Urinary bladder (tissue), 4 donors: Measurements from ENCODE around the gene KAT8. TPM values are rescaled to one million over a fixed set of nuclear protein-coding genes. Genes with fewer than 3 reads are reported as not detected.

ENCODE experiments used
- DNase-seq: peaks from one replicate; pipeline ENCODE4 v3.0.0-alpha.2; 2015; ENCODE audit errors: extremely low spot score
- H3K27ac ChIP-seq: one replicate; pipeline ENCODE4 v1.5.1; 2013; ENCODE audit warnings: low read depth, mild to moderate bottlenecking, moderate library complexity
- H3K36me3 ChIP-seq: one replicate; pipeline ENCODE4 v1.6.1; 2013; ENCODE audit warnings: mild to moderate bottlenecking, moderate library complexity; ENCODE audit not compliant: insufficient read depth
- H3K4me1 ChIP-seq: one replicate; pipeline ENCODE4 v1.6.1; 2013; ENCODE audit warnings: mild to moderate bottlenecking, moderate library complexity; ENCODE audit not compliant: insufficient read depth
- H3K4me3 ChIP-seq: one replicate; pipeline ENCODE4 v1.5.1; 2013; ENCODE audit warnings: low read depth, low read length
- WGBS: extraction: QIAGEN DNeasy Blood & Tissue Kit; methylation state at CpG from one replicate; pipeline ENCODE4 v1.1.7; 2013; 5-methylcytosine and 5-hydroxymethylcytosine counted together
- polyA plus RNA-seq: library from polyadenylated mRNA; stranded (reverse); fragments of 200-250 nt; gene quantifications from one replicate; pipeline ENCODE4 v1.2.3, GENCODE V29; 2013
- total RNA-seq: library from RNA; depleted of rRNA; stranded (reverse); fragments of >200 nt; gene quantifications from one replicate; pipeline ENCODE4 v1.2.3, GENCODE V29; 2014
- donor health status: healthy with polysubstance abuse.
- donor health status: healthy.

KAT8 gene
- total and polyA plus RNA-seq, 2 donors: 41.2 to 64.5 TPM

DNA sequence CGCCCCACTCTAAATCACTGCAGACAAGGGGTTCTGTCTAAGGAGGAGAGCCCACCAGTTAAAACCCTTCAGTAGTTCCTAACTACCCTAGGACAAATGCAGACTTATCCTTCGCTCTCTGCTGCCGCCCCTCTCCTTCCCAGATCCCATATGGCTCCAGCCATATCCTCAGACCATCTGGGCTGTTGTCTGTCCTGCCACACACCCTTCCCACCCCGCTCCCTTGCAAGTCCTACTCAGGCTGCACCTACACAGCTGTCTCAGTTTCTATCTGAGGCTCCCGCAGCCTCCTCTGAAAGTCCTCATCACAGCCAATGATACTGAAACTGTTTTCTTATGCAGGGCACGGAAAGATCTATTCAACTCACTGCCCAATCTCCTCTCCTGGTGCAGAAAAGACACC, 10.0 kb upstream of the KAT8 start:
- WGBS: 93% methylated on average over 6 of the region's 6 CpGs
- no peak overlapping the region for H3K4me3 ChIP-seq

DNA sequence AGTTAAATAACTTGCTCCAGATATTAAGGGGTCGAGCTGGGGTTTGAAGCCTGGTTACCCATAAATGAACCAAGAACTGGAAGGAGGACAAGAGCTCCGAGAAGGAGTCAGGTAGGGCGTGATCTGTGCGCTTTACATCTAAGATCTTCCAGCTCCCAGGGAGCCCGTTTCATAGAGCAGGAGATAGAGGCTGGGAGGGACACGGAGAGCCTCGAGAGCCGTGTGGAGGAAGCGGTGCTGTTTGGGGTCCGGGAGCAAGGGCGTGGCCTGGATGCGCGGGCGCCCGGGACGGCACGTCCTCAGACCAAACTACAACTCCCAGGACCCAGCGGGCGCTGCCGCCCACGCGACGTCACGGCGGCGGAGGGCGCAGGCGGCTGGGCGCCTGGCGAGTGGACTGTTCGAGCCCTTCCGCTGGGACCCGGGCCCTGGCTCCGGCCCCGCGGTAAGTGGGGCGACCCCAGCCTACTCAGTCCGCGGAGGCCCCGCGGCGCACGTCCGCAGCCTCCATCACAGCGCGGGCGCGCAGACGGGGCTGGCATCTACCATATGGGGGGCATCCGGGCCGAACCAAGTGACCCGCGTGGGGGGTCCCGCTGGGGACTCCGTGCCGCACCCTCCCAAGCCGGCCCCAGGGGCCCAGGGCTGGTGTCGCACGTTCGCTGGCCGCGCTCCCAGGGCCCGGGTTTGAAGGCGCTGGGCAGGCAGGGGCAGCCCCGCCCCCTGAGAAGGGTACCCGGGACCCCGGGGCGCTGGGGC, 9.2 kb upstream of the KAT8 start, which contains the start of gene BCKDK:
Gene BCKDK (plus strand): TSS at position 352 of the 759 bp plus-strand sequence. CDS start 838 bp downstream, outside the sequence.
- Histone ChIP-seq H3K4me1 (peaks cover 1% of the 10 kb centered on the region), H3K4me3 (peak within 1 kb of the TSS; percentile 92), H3K36me3 (no peaks in the 10 kb centered on the region), H3K27ac (peak within 1 kb of the TSS; percentile 92)
- WGBS: 3% methylated on average over 68 of the region's 68 CpGs
- no peak for DNase-seq

More for the DNA sequence above, 10.0 kb upstream of the KAT8 start:
- Histone ChIP-seq H3K27ac (no peak overlapping the region), H3K4me1 (peaks cover 1% of the 10 kb centered on the region), H3K36me3 (no peaks in the 10 kb centered on the region)
- no peak for DNase-seq

DNA sequence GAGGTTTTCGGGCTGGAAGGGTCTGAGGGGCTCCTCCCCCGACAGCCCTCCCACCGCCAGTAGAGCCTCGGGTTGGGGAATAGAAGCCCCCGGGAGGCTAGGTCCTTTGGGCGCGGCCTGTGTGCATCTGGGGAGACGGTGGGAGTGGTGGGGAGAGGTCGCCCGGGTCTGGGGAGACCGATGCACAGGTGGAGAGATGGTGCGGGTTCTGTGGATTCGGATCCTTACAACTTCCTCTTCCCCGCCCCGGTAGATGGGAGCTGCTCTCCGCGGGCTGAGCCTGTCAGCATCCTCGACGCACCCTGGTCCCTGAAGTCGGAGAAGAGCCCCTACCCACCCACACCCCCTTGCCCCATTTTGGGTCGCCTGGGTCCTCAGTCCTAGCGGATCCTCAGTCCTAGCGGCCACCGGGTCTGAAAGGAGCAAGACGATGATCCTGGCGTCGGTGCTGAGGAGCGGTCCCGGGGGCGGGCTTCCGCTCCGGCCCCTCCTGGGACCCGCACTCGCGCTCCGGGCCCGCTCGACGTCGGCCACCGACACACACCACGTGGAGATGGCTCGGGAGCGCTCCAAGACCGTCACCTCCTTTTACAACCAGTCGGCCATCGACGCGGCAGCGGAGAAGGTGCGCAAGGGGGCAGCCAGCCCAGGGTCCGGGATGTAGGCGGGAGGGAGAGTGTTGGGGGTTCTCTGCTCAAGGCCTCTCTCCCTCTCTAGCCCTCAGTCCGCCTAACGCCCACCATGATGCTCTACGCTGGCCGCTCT, 8.5 kb upstream of the KAT8 start:
- H3K27ac ChIP-seq: peak overlapping the region; percentile 92
- 30% methylated on average over 57 of the region's 57 CpGs for WGBS
- H3K4me3 ChIP-seq: peak overlapping the region; percentile 92
- no peaks in the 10 kb centered on the region for H3K36me3 ChIP-seq
- H3K4me1 ChIP-seq: peaks cover 1% of the 10 kb centered on the region
- no peak for DNase-seq

DNA sequence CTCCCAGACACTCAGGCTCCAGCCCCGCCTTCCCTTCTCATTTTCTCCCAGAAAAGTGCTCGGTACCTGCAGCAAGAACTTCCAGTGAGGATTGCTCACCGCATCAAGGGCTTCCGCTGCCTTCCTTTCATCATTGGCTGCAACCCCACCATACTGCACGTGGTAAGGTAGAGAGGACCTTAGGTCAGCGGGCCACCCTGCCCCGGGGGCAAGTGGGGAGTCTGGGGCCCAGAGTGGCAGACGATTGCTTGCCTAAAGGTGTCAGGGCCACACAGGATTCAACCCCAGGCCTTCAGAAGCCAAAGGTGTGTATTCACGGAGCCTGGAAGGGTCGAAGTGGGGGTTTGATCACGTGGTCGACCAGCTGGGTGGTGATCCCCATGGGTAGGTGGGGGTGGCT, 7.8 kb upstream of the KAT8 start:
- H3K27ac ChIP-seq: no peak overlapping the region
- H3K4me1 ChIP-seq: peaks cover 1% of the 10 kb centered on the region
- no peaks in the 10 kb centered on the region for H3K36me3 ChIP-seq
- DNase-seq: no peak
- H3K4me3 ChIP-seq: no peak overlapping the region
- WGBS: 91% methylated on average over 12 of the region's 12 CpGs

DNA sequence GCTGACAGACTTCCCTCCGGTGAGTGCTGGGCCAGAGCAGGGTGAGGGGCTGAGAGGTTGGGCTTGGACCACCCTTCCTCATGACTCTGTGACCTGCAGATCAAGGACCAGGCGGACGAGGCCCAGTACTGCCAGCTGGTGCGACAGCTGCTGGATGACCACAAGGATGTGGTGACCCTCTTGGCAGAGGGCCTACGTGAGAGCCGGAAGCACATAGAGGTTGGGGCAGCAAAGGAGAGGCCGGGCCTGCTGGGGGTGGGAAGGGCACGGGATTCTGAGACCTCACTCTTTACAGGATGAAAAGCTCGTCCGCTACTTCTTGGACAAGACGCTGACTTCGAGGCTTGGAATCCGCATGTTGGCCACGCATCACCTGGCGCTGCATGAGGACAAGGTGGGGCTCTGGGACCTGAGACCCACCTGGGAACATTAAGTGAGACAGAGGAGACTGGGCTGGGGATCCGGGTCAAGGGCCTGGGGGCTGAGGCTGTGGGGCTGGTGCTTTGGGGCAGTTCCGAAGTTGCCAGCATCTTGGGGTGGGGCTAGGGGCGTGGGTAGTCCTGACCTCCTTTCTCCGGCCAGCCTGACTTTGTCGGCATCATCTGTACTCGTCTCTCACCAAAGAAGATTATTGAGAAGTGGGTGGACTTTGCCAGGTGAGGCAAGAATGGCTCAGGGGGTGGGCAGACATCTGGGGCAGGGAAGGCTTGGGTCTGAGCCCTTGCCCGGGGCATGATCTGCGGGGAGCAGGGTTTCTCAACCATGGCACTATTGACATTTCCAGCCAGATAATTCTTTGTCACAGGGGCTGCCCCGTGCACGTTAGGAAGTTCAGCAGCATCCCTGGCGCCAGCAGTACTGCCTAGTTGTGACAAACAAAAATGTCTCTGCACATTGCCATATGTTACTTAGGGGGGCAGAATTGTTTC, 7.1 kb upstream of the KAT8 start:
- DNase-seq: no peak
- H3K4me1 ChIP-seq: peaks cover 1% of the 10 kb centered on the region
- H3K4me3 ChIP-seq: no peak overlapping the region
- 89% methylated on average over 26 of the region's 26 CpGs for WGBS
- H3K27ac ChIP-seq: no peak overlapping the region
- H3K36me3 ChIP-seq: no peaks in the 10 kb centered on the region

DNA sequence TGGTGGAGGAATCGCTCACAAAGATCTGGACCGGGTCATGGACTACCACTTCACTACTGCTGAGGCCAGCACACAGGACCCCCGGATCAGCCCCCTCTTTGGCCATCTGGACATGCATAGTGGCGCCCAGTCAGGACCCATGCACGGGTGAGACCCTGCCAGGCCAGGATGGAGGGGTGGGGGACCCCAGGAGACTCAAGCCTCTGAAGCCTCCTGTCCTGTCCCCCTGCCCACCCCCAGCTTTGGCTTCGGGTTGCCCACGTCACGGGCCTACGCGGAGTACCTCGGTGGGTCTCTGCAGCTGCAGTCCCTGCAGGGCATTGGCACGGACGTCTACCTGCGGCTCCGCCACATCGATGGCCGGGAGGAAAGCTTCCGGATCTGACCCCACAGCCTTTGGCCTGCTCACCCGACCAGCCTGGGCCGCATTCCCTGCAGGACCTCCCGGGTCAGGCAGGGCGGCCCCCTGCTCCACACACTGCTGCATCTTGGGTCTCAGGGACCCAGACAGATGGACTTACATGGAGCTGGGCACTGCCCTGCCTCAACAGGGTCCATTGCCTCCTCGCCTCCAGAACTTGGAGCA, 5.5 kb upstream of the KAT8 start:
- no peak overlapping the region for H3K27ac ChIP-seq
- H3K36me3 ChIP-seq: no peaks in the 10 kb centered on the region
- no peak for DNase-seq
- no peak overlapping the region for H3K4me3 ChIP-seq
- peaks cover 2% of the 10 kb centered on the region for H3K4me1 ChIP-seq
- WGBS: 94% methylated on average over 23 of the region's 23 CpGs

DNA sequence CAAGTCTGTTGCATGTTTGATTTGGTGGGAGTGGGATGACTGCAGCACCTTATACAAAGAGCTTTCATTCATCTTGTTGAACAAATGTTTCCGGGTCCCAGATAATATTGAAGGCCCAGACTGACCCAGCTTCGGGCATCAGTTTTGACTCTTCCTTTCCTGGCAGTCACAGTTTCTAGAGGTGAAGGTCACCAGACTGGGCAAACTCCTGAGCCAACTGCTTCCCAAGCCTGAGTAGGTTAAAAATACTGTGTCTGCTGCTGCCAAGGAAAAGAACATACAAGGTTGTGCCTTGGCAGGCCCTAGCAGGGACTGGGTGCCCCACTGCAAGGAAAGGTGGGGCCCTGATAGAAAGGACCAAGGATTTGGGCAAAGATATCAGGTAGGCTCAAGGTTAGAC, 4.8 kb upstream of the KAT8 start:
- no peak for DNase-seq
- Histone ChIP-seq H3K4me3 (no peak overlapping the region), H3K4me1 (peaks cover 2% of the 10 kb centered on the region), H3K27ac (no peak overlapping the region), H3K36me3 (no peaks in the 10 kb centered on the region)
- 83% methylated on average over 2 of the region's 2 CpGs for WGBS

DNA sequence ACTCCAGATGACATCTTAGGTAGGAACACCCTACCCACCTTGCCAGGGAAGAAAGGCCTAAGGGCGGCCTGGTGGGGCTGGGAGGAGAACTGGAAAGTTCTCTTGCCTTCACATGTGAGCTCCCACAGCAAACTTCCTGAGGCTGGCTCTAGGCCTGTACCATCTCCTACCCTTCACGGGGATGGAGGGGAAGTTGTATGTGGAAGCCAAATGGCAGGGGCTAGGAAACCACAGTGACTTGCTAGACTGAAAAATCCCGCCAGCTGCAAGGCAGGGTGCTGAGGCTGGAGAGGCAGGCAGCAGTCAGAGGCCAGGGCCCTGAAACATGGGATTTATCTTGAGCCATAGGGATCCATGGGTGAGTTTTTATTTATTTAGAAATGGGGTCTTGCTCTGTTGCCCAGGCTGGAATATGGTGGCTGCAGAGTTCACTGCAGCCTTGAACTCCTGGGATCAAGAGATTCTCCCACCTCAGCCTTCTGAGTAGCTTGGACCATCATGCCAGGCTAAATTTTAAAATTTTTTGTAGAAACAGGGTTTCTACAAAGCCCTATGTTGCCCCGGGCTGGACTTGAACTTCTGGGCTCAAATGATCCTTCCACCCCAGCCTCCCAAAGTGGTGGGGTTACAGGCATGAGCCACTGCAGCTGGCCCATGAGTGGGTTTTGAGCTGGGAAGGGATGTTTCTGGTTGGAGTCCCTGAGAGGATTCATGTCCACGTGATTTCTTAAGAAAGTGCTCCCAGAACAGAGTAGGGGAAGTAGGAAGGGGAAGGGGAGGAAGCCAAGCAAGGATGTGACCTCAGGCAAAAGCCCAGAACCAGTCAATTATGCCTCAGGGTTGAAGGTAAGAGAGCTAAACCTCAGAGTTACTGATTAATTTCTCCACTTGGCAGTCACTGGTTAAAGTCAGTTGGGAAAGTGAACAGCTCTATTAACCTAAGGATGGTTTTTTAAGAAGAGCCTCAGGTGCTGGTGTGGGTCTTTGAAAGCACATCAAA, 4.0 kb upstream of the KAT8 start:
- no peak for DNase-seq
- WGBS: 76% methylated on average over 5 of the region's 5 CpGs
- Histone ChIP-seq H3K4me3 (no peak overlapping the region), H3K36me3 (no peaks in the 10 kb centered on the region), H3K27ac (no peak overlapping the region), H3K4me1 (peaks cover 2% of the 10 kb centered on the region)

DNA sequence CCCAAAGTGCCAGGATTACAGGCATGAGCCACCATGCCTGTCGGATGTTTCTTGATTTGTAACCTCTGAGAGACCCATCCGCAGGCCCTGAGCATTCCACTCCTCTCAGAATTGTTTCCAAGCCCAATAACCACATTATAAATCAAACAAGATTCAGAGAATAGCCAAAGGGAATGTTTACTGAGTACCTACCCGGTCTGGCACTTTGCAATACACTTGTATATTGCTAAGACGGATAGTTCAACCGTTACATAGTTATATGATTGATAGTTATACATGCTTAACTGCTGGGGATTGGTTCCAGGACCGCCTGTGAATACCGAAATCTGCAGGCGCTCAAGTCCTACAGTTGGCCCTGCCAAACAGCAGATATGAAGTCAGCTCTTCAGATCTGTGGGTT, 3.0 kb upstream of the KAT8 start:
- DNase-seq: no peak
- Histone ChIP-seq H3K36me3 (no peaks in the 10 kb centered on the region), H3K4me1 (peaks cover 2% of the 10 kb centered on the region), H3K4me3 (no peak overlapping the region), H3K27ac (no peak overlapping the region)
- WGBS: 67% methylated on average over 8 of the region's 8 CpGs

DNA sequence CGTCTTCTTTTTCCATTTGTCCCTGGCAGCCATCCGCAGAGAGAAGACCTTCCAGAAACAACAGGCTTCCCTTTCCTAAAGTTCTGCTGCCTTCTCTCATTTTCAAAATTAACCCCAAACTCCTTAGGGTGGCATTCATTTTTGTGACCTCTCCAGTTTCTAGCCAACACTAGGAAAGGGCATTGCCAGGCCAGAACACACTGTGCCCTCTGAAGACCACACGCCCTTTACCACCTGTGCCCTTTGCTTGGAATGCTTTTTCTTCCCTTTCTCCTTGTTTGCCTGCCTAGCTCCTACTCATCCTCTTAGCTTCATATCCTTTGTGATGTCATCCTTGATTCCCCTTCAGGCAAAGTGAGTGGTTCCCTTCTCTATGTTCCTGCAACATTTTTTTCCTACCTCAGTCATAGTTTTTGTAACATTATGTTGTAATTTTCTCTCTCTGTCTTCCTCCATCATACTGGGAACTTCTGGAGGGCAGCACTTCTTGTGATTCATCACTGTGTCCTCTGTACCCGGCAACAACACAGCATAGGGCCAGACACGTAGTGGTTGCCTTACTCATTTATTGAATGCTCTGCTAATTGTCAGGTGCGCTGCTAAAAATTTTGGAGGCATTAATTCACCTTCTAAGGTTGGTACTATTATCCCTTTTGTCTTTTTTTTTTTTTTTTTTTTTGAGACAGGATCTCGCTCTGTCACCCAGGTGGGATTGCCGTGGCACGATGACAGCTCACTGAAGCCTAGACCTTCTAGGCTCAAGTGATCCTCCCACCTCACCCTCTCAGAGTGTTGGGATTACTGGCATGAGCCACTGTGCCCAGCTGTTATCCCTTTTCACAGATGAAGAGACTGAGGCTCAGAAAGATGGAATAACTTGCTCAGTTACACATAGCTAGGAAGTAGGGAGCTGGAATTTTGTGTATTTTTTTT, 1.0 kb downstream of the KAT8 start:
- Histone ChIP-seq H3K4me3 (peak overlapping the region; percentile 74), H3K36me3 (peaks cover 5% of the 10 kb centered on the region), H3K4me1 (peaks cover 2% of the 10 kb centered on the region), H3K27ac (peak overlapping the region; percentile 79)
- 60% methylated on average over 9 of the region's 9 CpGs for WGBS
- no peak for DNase-seq

DNA sequence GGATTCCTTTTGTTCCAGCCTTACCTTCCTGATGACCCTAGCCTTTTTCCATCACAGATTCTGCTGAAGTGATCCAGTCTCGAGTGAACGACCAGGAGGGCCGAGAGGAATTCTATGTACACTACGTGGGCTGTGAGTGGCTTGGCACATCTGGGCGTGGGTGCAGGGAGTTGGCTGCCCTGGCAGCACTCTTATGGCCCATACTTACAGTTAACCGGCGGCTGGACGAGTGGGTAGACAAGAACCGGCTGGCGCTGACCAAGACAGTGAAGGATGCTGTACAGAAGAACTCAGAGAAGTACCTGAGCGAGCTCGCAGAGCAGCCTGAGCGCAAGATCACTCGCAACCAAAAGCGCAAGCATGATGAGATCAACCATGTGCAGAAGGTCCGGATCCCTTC, 2.7 kb downstream of the KAT8 start:
- H3K27ac ChIP-seq: no peak overlapping the region

More for the DNA sequence above, 2.7 kb downstream of the KAT8 start:
- Histone ChIP-seq H3K4me1 (peaks cover 2% of the 10 kb centered on the region), H3K36me3 (peaks cover 5% of the 10 kb centered on the region), H3K4me3 (no peak overlapping the region)
- no peak for DNase-seq
- 93% methylated on average over 16 of the region's 16 CpGs for WGBS
